Activated T-cell treated with anti-CD3 and anti-CD28 coated beads for 24 hours (primary cell): Measurements from ENCODE around the gene LIN7B.
"Not testable (repeated sequence)": the region's sequence is repeated elsewhere in the genome, so short reads cannot be mapped to it uniquely, and the experiment has no call there.

Experiments used
- DNase-seq: peaks from one replicate; pipeline ENCODE4 v3.0.0-alpha.2; 2020; ENCODE audit warnings: low read depth

The LIN7B gene

GRCh38 chr19:49142866-49143335 lies 28.7 kb downstream of the LIN7B start:
- peak; percentile 61 for DNase-seq

- peak; percentile 67 for DNase-seq
Observed at GRCh38 chr19:49145573-49146407, 31.6 kb downstream of the LIN7B start.

- DNase-seq, result not testable (repeated sequence)
Observed at GRCh38 chr19:49146408-49146770, 32.2 kb downstream of the LIN7B start.

- no peak for DNase-seq
Observed at GRCh38 chr19:49148044-49148682, 34.0 kb downstream of the LIN7B start.

GRCh38 chr19:49148784-49149651 lies 34.8 kb downstream of the LIN7B start:
- DNase-seq, result peak; percentile 73

DNA sequence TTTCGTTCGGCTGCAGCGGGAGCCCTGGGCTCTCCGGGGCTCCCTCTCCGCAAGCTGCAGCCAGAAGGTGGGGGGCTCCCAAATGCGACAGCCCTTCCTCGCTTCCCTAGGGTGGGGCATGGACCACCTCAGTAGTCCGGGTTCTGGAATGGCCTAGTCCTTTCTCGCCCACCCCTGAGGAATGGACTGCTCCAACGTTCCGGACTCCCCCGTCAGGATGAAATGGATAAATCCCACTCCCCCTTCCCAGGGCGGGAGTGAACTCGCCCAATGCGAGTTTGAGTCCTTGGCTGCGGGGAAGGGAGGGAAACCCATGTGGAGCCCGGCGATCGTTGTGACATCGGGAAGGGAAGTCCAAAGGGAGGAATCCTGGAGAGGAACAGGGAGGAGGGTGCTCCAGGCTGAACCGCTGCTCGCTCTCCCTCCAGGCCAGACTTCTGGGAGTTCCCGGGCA lies 35.5 kb downstream of the LIN7B start:
- no peak for DNase-seq

GRCh38 chr19:49150106-49150943 lies 36.2 kb downstream of the LIN7B start:
- no peak for DNase-seq

GRCh38 chr19:49150944-49151243 lies 36.7 kb downstream of the LIN7B start:
- DNase-seq, result no peak

DNA sequence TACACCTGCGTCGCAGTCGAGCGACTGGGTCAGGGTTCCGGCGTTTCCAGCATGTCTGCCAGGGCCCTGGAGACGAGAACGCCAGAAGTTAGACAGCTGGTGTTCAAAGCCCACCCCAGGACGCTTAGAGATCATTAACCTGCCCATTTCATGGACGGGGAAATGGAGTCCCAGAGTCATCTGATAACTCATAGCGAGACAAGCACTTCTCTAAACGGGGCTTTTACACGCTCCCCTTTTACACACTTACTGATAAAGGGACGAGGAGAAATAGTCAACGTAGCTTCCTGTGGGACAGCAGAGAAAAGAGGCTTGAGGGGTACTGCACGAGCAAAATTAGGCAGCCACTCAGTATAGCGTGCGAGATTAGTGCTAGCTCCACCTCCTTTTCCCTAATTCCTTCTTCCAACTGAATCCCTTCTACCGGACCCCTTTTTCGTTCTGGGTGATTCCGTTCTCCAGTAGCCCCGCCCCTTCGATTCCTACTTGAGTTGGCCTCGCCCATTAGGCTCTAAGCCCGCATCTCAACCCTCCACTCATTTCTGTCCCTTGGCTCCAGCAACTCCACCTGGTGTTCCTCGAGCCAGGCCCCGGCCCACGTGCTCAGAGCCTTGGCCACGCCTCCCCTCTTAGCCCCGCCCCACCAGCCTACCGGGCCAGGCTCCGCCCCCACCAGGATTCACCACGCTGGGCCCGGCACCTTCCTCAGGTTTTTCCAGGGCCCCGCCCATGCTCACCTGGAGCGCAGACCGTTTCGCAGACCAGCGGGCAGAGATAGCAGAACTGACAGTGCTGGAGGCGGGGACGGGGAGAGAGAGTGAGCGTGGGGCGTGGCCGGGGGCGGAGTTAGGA lies 37.3 kb downstream of the LIN7B start:
- DNase-seq, result no peak

DNA sequence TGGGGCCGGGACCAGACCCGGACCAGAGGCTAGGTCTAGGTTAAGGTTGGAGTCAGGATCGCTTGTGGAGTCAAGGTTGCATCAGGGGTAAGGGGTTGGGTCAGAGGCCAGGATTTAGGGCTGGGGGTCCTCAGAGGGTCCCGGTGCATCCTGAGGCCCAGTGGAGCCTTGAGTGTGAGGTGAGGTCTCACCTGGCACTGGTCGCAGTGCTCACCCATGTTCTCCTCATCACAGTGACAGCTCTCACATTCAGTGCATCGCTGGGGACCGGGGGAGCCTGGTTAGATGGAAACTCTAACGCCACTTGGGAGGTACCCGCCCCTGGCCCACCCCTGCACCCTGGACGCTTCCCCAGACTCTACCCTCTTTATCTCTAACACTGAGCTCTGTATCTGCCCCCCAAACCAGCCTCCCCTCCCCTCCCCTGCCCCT lies 38.0 kb downstream of the LIN7B start:
- DNase-seq, result no peak

GRCh38 chr19:49153167-49153809 lies 39.1 kb downstream of the LIN7B start:
- DNase-seq, result no peak

GRCh38 chr19:49154279-49154678 lies 40.1 kb downstream of the LIN7B start:
- no peak for DNase-seq

- no peak for DNase-seq
Observed at GRCh38 chr19:49155005-49155819, 41.0 kb downstream of the LIN7B start, which contains the start of gene HRC. TSS of gene HRC (minus strand) at chr19:49155396. CDS start at chr19:49155237, 159 bp downstream.

DNA sequence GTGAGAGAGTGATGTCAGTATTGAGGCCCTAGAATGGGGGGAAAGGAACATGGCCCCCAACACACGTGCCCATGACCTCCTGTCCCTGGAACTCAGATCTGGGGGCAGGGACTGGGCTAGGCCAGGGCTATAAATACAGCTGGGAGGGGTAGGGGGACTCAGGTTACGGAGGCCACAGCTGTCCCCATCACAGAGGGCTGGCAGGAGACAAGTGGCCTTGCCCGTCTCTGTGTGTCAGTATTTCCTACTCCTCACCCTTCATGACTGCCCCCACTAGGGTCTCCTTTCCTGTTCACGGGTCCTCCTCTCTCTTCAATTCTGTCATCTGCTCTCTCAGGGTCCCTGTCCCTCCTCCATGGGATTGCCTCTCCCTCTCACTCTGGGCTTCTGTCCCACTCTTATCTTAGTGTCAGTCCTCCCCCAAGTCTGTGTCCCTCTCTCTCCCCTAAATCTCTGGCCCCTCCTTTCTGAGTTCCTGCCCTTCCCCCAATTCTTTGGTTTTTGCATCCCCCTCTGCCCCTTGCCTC lies 41.7 kb downstream of the LIN7B start:
- DNase-seq, result no peak

- peak; percentile 48 for DNase-seq
Observed at GRCh38 chr19:49157445-49158224, 43.5 kb downstream of the LIN7B start, which contains the start of gene TRPM4. TSS of gene TRPM4 (plus strand) at chr19:49157792. CDS start at chr19:49157867, 75 bp downstream.

- no peak for DNase-seq
Observed at GRCh38 chr19:49160450-49161189, 46.5 kb downstream of the LIN7B start.

DNA sequence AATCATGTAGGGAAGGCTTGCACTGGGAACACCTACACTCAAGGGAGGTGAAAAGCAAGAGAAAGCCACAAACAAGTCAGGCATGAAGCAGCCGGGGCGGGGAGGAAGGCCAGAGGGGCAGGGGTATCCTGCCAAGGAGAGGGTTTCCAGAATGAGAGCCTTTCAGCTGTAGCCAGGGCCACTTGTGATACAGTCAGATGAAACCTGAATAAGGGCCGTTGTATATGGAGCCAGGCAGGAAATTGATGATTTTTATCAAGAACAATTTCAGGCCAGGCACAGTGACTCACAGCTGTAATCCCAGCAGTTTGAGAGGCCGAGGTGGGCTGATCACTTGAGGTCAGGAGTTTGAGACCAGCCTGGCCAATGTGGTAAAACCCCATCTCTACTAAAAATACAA lies 47.8 kb downstream of the LIN7B start:
- DNase-seq, result no peak
